Non-pigmented ciliary epithelial cell (primary cell): ENCODE results near the gene GRM8.

Experiments
- DNase-seq: peaks from one replicate; pipeline ENCODE4 v3.0.0-alpha.2; 2010; ENCODE audit warnings: low read depth

GRM8 gene

GRCh38 chr7:126806614-126807013, 446.1 kb downstream of the GRM8 start:
- DNase-seq = no peak

DNA sequence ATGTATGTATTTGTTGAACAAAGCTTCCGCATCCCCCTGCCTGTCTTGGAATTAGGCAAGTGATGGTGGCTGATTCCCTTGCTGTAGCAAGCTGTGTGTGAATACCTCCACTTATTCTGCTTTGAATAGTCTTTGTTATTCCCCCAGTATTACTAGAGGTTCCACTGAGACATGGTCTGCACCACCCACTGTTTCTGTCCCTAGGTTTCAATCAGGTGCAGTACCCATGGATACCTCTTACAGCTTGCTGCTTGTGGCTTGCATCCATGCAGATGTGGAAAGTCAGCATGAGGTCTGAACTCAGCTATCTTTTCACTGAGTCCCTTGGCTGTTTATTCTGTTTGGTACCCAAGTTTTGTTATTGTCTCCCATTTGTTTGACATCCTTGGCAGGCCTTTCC, 447.4 kb downstream of the GRM8 start:
- DNase-seq = no peak

- no peak for DNase-seq
Observed at GRCh38 chr7:126804604-126805003, 448.1 kb downstream of the GRM8 start.

- no peak for DNase-seq
Observed at GRCh38 chr7:126803990-126804389, 448.8 kb downstream of the GRM8 start.

- DNase-seq = peak; percentile 47
Observed at GRCh38 chr7:126803060-126803665, 449.6 kb downstream of the GRM8 start.

DNA sequence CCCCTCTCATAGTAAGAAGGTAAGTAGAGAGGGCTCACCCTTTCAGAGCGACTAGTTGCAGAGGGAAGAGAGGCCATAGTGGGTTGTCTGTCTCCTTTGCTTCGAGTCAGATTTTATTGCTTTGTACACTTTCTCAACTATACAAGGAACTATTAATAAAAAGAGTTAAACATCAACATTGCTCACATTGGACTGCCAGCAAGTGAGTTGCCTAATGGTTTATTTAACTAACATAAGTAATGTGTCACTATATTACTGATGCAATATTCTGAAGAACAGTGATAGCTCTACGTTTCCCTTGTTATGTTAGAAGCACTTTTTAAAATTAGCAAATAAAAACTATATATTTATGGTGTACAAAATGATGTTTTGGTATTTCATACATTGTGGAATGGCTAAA, 451.0 kb downstream of the GRM8 start:
- no peak for DNase-seq

DNA sequence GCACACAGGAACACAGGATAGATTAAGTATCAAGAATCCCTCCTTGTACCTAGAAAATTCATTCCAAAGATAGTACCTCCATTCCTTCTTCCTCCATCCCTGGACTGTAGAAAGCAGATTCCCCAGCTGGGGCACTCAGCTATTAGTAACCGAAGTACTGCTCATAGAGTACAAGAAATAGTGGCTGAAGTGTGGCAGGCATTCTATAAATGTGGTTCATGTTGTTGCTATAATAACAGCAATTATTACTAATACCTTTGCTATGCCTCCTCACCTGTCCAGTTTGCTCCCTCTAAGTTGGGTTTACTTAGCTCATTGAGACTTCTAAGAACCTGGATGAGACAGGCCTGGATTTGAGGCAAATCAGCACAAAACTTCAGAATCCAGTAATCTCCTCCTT, 453.2 kb downstream of the GRM8 start:
- DNase-seq = no peak

- DNase-seq = no peak
Observed at GRCh38 chr7:126792521-126792920, 460.2 kb downstream of the GRM8 start.

- no peak for DNase-seq
Observed at GRCh38 chr7:126791306-126791705, 461.4 kb downstream of the GRM8 start.

DNA sequence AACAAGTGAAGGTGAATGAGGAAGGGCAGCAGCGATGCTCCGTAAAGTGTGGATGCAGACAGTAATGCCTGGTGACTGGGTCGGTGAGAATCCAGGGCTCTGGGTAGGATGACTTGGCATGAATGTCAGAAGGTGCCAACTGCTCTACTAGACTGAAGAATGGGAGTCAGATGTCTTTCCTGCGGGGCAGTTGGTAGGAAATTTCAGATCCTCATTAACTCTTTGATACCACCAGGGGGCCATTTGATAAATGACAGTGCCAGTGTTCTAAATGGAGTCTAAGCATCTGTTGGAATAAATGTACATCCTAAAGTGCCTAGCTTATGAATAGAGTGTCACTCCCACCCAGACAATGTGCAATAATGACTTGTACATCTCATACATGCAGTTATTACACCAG, 462.0 kb downstream of the GRM8 start:
- DNase-seq = no peak

- no peak for DNase-seq
Observed at GRCh38 chr7:126783613-126784012, 469.1 kb downstream of the GRM8 start.

DNA sequence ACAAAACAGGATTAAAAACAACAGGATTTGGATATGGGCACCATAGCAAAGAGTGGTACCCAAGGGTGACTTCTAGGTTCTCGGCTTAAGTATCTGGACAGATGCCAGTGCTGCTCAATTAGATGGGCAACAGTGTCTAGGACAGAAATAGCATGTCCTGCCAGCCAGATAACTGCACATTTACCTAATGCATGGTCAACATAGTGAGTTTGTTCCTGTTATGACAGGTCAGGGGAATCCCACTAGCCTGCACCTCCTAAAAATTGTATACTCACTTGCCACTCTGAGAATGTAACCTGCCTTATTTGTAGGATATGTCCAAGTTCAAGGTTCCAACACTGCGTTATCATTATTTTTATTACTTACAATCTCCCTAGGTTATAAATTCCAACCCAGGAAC, 471.7 kb downstream of the GRM8 start:
- DNase-seq = no peak

GRCh38 chr7:126778101-126778500, 474.6 kb downstream of the GRM8 start:
- DNase-seq = no peak

GRCh38 chr7:126776498-126776897, 476.2 kb downstream of the GRM8 start:
- DNase-seq = no peak

DNA sequence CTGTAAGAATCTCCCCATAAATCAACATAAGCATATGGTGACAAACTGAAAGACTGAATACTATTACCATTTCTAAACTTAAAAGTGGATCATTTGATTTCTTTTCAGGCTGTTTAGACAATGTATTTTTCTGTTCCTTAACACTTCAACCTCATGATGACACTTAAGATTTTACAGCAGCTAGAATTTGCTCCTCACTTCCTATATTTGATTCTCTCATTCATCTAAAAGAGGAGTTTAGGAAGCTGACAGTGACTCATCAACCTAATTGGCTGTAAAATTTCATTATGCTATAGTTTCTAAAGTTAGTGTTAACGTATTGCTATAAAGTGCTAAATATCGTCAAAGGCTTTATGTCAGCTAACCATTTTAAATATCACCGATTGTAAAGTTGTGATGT, 478.7 kb downstream of the GRM8 start:
- no peak for DNase-seq

DNA sequence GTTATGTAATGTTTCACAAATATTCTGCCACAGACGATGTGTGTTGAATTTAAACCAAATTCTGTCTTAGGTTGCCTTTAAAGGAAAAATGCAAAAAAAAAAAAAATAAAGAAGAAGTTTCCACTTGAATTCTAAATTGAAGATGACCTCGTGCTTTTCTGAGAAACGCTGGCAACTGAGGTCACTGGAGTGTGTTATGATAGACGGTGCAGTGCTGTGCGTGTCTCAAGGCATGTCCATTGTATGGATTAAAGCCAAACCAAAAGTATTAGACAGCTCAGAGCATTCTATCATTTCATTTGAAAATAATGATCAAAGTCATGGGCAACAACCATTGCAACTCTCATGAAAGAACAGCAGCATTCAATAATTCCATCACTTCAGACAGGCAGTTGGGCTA, 483.9 kb downstream of the GRM8 start:
- no peak for DNase-seq

GRCh38 chr7:126760914-126761577, 491.7 kb downstream of the GRM8 start:
- DNase-seq = no peak

DNA sequence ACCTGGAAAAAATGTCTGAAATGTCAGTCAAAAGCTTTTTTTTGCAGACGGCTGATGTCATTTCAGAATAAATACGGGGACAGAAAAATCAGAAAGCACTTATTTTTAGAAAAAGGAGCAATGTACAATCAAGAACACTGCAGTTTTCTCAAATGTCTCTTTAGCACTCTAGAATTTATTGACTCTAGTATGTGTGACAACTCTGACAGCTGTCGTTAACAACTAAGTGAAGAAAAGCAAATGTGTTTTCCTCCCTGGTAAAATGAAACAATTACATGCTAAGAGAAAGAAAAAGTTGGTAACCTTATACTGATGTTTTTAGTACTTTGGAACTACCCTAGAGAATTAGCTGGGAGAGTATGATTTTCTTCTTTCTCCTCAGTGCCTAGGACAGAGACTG, 497.4 kb downstream of the GRM8 start:
- no peak for DNase-seq

GRCh38 chr7:126750207-126750911, 502.4 kb downstream of the GRM8 start:
- DNase-seq = no peak

- DNase-seq = no peak
Observed at GRCh38 chr7:126728967-126729366, 523.8 kb downstream of the GRM8 start.

- peak; percentile 24 for DNase-seq
Observed at GRCh38 chr7:126727930-126728391, 524.8 kb downstream of the GRM8 start.

DNA sequence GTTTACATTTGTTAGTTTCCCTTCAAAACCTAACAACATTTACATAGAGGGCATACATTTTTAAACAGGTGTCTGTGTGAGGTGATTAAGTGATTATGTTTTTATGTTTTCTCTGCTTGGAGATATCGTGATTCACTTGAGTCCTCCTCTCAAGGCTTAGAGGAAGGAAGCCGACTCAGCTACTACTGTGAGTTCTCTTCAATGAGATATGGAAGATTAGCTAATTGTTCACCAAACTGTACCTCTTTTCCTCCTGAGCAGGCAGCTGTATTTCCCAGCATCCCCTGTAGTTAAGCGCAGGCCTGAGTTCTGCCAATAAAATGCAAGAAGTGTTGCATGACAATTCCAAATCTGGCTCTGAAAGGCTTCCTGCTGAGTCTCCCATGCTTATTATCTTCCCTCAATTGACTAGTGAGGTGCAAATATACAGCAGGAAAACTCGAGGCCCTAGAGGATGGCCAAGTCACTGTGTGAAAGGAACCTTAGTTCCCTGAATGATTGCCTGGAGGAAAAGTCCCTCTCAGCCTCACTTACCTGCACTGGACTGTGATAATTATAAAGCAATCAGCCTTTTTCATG, 528.7 kb downstream of the GRM8 start:
- no peak for DNase-seq

- DNase-seq = no peak
Observed at GRCh38 chr7:126720232-126720631, 532.5 kb downstream of the GRM8 start.
